T-helper 2 cell (primary cell): ENCODE results near the gene MCEMP1.

ENCODE experiments used
- DNase-seq, 5 experiments: peaks; one replicate each; pipeline versions ENCODE4 v3.0.0 to v3.0.0-alpha.2; 2012 to 2022

The MCEMP1 gene

GRCh38 chr19:7643629-7644549 lies 33.0 kb upstream of the MCEMP1 start:
- peak in 2 of 5 experiments; percentile 30 to 38 for DNase-seq

GRCh38 chr19:7644550-7644877 lies 32.4 kb upstream of the MCEMP1 start:
- no peak for DNase-seq

GRCh38 chr19:7645163-7645562 lies 31.7 kb upstream of the MCEMP1 start:
- DNase-seq = no peak

DNA sequence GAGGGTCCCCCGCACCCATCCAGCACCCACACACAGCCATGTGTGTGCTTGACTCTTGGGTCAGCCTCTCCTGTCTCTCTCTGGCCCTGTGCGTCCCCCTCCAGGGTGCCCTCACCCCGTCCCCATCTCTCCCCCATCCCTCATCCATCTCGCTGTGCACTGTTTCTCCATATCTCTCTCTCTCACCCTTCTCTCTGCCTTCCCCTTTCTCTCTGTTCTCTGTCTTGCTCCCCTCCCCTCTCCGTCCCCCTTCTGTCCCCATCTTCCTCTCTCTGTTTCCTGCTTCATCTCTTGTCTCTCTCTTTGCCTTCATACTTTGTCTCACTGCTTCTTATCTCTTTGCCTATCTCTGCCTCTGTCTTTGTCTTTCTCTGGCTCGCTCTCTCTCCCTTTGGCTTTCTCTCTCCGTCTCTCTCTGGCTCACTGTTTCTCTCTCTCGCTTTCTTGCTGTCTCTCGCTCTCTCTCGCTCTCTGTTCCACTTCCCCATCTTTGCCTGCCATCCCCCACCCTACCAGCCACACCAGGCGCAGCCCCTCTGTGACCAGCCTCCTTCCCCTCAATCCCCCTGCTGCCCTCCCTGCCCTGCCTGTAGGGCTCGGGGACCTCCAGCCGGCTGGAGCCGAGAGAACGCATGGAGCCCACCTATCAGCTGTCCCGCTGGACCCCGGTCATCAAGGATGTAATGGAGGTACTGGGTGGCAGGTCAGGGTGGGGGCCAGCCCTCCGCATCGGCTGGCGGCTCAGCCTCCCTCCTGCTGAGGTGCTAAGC lies 31.0 kb upstream of the MCEMP1 start:
- no peak for DNase-seq

- DNase-seq = no peak
Measured at GRCh38 chr19:7646426-7646700, 30.5 kb upstream of the MCEMP1 start.

DNA sequence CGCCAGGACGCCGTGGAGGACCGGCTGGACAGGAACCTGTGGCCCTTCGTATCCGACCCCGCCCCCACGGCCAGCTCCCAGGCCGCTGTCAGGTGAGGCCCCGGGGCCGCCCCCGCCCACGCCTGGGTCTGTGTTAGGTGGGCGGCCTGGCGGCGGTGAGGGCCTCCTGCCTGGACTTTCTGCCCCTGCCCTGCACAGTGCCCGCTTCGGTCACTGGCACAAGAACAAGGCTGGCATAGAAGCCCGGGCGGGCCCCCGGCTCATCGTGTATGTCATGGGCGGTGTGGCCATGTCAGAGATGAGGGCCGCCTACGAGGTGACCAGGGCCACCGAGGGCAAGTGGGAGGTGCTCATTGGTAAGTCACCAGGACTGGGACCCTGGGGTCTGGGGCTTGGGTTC lies 29.7 kb upstream of the MCEMP1 start:
- DNase-seq = no peak

- DNase-seq = no peak
Measured at GRCh38 chr19:7648265-7649014, 28.4 kb upstream of the MCEMP1 start.

GRCh38 chr19:7650148-7650547 lies 26.7 kb upstream of the MCEMP1 start:
- DNase-seq = no peak

DNA sequence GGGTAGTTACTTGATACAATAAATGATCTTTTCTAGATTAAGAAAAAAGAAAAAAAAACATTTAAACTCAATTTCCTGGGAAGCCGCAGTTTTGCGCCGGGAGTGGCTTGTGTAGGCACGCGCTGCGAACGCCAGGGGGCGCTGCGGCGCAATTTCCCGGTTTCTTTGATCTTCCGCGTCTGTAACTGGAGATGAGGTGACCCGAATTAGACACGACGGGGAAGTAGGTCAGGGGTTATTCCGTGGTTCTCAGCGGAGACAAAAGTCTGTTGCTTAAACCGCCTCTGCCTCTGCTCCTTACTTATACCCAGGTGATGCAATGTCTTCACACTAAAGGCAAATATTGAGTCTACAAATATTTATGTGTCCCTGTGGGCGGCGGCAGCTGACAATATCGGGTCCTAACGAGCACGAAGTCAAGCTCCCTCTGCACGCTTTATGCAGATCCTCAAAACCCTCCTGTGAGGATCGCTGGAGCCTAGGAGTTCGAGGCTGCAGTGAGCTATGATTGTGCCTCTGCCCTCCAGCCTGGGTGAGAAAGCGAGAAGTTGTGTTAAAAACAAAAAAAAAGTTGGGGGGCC lies 24.7 kb upstream of the MCEMP1 start:
- DNase-seq = peak; percentile 77 to 89 (median 83)

DNA sequence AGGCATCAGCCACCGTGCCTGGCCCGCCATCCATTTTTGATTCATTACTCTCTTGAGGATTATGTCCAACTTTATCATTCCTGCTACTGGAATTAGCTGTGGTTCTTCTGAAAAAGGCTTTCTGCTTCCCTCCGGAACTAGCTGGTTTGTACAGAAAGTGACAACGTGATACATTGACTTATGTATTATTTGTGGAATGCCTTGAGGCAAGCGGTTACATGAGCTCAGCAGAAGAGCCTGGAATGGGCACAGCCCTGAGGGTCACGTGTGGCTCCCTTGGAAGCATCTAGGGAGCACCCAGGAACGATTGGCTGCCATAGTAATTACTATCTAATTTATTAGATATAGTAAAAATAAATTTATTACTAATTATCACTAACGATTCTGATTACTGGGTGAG lies 22.5 kb upstream of the MCEMP1 start:
- no peak for DNase-seq

GRCh38 chr19:7655581-7655980 lies 21.3 kb upstream of the MCEMP1 start:
- no peak for DNase-seq

GRCh38 chr19:7657131-7657751 lies 19.6 kb upstream of the MCEMP1 start:
- DNase-seq = peak in 1 of 5 experiments; percentile 28

DNA sequence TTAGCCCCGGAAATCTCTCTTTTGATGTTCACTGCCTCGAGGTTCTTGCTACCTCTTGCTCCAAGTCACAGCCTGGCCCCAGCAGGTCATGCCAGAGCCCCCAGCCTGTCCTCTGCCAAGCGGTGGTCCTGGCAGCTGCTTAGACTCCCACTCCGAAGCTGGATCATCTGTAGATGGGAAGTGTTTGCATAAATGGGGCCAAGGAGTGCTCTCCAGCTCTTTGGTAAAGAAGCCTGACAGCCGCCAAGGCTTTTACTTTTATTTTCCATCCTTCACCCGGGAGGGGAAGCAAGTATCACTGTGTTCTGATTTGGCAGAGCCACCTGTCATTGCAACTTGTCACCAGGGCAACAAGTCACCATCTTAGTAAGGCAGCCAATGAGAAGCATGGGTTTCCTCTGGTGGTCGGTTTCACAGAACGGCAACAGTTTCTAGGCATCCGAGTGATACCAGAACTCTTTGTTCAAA lies 18.6 kb upstream of the MCEMP1 start:
- peak in 2 of 5 experiments; percentile 21 to 81 for DNase-seq

DNA sequence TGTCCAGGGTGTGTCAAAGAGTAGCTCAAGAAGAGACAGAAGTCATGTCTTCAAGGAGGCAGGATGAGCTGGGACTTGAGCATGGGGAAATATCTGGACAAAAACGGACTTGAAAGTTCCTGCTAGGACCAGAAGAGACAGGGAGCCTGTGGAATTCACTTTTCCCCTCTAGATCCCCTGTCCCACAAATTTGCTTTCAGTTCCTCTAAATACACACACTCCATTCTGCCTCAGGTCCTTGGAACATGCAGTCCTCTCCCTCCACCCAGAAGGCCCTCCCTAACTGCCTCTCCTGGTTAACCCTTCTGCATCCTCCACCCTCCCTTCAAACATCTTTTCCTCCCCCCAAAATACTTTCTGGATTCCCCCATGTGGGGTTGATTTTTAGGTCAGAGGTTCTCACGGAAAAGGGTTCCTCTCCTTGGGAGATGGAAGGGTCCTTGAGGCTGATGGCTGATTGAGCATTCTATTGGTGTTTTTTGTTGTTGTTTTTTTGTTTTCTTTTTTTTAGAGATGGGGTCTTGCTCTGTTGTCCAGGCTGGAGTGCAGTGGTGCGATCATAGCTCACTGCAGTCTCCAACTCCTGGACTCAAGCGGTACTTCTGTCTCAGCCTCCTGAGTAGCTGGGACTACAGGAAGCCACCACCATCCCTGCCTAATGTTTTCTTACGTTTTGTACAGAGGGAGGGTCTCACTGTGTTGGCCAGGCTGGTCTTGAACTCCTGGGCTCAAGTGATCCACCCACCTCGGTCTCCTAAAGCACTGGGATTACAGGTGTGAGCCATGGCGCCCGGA lies 14.9 kb upstream of the MCEMP1 start:
- no peak for DNase-seq

DNA sequence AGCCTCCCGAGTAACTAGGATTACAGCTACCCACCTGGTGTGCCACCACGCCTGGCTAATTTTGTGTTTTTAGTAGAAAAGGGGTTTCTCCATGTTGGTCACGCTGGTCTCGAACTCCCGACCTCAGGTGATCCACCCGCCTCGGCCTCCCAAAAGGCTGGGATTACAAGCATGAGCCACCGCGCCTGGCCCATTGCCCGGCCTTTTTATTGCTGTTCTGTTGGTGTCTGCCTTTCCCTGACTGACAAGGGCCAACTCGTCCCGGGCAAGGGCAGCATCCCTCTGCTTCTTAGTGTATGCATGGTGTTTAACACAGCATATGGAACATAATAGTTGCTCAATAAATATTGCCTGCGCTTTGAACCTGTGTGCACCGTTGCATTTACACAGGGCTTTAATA lies 14.2 kb upstream of the MCEMP1 start:
- DNase-seq = no peak

GRCh38 chr19:7663706-7664105 lies 13.2 kb upstream of the MCEMP1 start:
- DNase-seq = no peak

DNA sequence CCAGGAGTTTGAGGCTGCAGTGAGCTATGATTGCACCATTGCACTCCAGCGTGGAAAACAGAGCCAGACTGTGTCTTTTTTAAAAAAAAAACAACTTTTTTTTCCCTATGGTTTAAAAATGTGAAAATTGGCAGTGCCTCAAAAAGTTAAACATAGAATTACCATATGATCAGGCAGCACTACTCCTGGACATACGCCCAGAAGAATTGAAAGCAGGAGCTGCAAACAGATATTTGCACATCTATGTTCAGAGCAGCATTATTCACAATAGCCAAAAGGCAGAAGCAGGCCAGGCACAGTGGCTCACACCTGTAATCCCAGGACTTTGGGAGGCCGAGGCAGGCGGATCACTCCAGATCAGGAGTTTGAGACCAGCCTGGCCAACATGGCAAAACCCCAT lies 11.8 kb upstream of the MCEMP1 start:
- DNase-seq = no peak

DNA sequence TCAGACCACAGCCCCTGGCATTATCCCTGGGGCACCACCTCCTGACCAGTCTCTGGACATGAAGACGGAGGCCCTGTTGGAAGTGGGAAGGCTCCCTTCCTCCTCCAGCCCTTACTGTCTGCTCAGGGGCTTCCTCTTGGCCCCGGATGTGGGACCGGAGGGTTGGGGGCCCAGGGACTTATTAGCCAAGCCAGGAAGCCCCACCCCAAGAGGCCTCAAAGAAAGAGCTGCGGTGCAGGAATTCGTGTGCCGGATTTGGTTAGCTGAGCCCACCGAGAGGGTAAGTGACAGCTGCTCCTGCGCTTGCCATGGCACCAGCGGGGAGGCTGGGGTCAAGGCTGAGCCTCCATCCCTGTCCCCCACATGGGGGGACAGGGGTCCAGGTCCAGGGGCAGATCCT lies 8.0 kb upstream of the MCEMP1 start, which contains the start of gene RETN:
Gene RETN, plus strand, starts transcription at position 208 of the 400 bp plus-strand sequence. CDS start 278 bp downstream, outside the sequence.
- DNase-seq = no peak

DNA sequence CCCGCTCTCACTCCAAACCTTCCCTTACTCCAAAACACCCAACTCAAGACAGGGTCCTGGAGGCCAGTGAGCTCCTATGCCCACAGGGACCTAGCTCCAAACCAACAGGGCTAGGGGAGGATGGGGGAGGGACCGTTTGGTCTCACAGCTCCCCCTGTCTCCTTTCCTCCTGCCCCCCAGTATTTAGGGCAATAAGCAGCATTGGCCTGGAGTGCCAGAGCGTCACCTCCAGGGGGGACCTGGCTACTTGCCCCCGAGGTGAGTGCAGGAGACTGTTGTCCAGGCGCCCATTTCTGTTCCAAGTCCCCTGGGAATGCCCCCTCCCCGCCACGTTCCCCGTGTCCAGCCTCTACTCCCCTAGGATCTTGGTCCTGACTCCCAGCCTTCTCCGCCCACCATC lies 7.2 kb upstream of the MCEMP1 start:
- DNase-seq = no peak

DNA sequence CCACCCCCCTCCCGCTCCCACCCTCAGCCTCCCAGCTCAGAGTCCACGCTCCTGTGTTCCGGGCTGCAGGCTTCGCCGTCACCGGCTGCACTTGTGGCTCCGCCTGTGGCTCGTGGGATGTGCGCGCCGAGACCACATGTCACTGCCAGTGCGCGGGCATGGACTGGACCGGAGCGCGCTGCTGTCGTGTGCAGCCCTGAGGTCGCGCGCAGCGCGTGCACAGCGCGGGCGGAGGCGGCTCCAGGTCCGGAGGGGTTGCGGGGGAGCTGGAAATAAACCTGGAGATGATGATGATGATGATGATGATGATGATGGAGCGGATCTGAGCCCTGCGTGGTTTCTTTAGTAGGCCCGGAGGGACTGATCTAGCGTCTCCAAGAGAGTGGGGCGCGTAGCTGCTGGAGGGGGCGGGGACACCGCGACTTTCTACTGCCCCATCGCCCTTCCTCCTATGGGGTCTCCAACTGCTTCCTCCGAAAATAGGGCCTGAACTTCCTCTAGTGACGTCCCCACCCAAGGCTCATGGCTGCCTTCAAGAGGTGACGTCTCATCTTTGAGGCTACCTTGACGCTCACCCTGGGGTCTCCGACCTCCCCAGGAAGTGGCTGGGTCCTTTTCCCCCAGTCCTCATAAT lies 6.6 kb upstream of the MCEMP1 start:
- peak in 1 of 5 experiments; percentile 63 for DNase-seq

DNA sequence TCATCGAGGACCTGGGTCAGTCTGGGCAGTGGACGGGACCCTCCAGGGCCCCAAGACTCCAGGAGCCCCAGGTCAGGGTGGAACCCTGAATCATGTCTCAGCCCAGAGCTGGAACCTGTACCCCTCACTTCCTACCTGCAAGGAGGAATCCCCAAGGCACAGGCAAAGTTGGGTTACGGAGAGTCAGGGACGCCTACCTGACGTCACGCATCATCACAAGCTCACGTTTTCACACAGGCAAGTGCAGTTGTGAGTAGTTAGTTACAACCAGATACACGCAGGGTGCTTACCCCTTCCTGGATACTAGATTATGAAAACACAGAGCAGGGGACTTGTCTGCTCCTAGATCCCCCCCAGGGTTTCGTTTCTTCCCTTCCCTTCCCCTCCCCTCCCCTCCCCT lies 6.1 kb upstream of the MCEMP1 start:
- no peak for DNase-seq
